ENCODE data around the gene HYPK. TPM values are rescaled to one million over a fixed set of nuclear protein-coding genes. Genes with fewer than 3 reads are reported as not detected.
"Not testable (repeated sequence)": the region's sequence is repeated elsewhere in the genome, so short reads cannot be mapped to it uniquely, and the experiment has no call there.

The HYPK gene
- total RNA-seq, 1 donor from 2014 or later: 18.6 TPM

DNA sequence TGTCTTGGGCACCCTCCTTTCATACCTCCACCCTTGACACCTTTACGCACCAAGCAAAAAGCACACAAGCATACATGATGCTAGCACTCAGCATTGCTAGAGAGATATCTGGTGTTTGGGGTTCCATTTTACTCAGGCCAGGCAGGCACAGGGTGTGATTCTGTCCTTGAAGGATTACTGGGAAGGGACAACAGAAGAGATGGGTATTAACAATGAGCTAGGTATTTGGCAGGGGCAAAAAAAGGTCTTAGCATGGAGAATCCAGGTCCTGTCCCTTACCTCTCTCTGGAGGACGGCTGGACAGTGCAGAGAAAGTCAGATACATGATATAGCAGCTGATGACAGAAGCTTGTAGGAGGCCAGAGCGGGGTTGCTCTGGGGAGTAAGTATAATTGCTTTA is 3.8 kb upstream of the HYPK start:
- Mint-ChIP-seq H3K27me3 (ENCODE audit: low read depth) (no peaks in the 10 kb centered on the region), H3K4me3 (no peak overlapping the region), H3K27ac (peak overlapping the region; percentile 32), H3K36me3 (peaks cover 30% of the 10 kb centered on the region), H3K9me3 (no peaks in the 10 kb centered on the region), H3K4me1 (peaks cover 42% of the 10 kb centered on the region)
- no peak for DNase-seq (ENCODE audit: low spot score in 2 of 2, unreplicated experiment in 2 of 2)
- TF ChIP-seq, protein P1, sequence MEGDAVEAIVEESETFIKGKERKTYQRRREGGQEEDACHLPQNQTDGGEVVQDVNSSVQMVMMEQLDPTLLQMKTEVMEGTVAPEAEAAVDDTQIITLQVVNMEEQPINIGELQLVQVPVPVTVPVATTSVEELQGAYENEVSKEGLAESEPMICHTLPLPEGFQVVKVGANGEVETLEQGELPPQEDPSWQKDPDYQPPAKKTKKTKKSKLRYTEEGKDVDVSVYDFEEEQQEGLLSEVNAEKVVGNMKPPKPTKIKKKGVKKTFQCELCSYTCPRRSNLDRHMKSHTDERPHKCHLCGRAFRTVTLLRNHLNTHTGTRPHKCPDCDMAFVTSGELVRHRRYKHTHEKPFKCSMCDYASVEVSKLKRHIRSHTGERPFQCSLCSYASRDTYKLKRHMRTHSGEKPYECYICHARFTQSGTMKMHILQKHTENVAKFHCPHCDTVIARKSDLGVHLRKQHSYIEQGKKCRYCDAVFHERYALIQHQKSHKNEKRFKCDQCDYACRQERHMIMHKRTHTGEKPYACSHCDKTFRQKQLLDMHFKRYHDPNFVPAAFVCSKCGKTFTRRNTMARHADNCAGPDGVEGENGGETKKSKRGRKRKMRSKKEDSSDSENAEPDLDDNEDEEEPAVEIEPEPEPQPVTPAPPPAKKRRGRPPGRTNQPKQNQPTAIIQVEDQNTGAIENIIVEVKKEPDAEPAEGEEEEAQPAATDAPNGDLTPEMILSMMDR (IDR thresholded peaks at IDR 0.05; ENCODE audit: unreplicated experiment): no peak

DNA sequence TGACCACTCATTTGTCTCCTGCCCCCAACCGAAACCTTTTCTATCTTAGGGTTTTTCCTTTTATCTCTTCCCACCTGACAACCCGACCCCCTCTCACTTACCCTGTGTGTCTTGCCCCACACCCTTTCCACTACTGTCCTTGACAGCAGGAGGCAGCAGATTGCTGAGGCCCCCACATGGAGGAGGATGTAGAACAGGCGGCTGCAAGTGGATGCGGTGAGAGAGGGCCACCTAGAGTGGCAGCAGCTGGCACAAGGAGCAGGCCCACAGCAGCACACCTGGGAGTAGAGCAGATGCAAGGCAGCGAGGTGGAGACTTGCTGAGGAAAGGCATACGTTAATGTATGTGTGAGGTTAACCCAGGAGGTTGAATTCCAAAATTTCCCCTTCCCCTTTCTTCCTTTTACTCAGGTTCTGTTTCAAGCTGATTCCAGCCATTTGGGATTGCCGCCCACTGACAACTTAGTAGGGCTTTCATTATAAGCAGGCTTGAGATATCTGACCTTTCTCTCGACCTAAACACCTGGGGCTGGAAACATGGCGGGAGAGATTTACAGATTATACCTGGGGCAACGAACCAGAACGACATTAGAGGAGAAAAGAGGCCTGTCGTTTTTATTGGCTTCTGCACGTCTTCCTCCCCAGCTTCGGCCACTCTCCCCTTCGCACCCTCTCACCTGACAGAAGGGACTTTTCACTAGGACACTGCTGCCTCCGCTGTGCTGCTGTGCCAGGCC is 1.0 kb upstream of the HYPK start:
- Mint-ChIP-seq H3K36me3 (peaks cover 29% of the 10 kb centered on the region), H3K4me3 (peak overlapping the region; percentile 30), H3K9me3 (no peaks in the 10 kb centered on the region), H3K27ac (peak overlapping the region; percentile 99), H3K4me1 (peaks cover 29% of the 10 kb centered on the region), H3K27me3 (ENCODE audit: low read depth) (no peaks in the 10 kb centered on the region)
- DNase-seq (ENCODE audit: low spot score in 2 of 2, unreplicated experiment in 2 of 2): no peak
- TF ChIP-seq, protein P1 (IDR thresholded peaks at IDR 0.05; ENCODE audit: unreplicated experiment): no peak

DNA sequence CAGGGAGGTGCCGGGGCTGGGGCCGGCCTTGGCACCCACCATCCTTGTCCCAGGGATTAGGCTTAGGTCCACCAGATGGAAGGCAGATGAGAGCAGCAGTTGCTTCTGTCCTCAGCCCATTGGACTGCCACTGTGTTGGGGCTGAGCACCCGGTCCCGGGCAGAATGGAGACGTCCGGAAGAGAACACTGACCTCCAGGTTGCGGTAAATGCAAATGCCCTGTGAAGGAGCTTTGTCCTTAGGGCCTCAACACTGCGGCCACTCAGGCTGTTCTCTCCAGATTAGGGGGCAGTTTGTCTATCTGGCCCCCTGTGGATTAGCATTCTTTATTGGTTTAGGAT is 484 bp upstream of the HYPK start, which contains the start of gene SERINC4:
TSS of gene SERINC4 (minus strand) at position 276 of the 341 bp plus-strand sequence. CDS start at position 42, 234 bp downstream.
- peaks cover 24% of the 10 kb centered on the region for H3K4me1 Mint-ChIP-seq
- H3K36me3 Mint-ChIP-seq: peaks cover 27% of the 10 kb centered on the region
- H3K9me3 Mint-ChIP-seq: no peaks in the 10 kb centered on the region
- TF ChIP-seq, protein P1 (IDR thresholded peaks at IDR 0.05; ENCODE audit: unreplicated experiment): no peak
- peak within 1 kb of the TSS; percentile 99 for H3K4me3 Mint-ChIP-seq
- H3K27ac Mint-ChIP-seq: peak within 1 kb of the TSS; percentile 99
- no peak for DNase-seq (ENCODE audit: low spot score in 2 of 2, unreplicated experiment in 2 of 2)
- no peaks in the 10 kb centered on the region for H3K27me3 Mint-ChIP-seq (ENCODE audit: low read depth)

DNA sequence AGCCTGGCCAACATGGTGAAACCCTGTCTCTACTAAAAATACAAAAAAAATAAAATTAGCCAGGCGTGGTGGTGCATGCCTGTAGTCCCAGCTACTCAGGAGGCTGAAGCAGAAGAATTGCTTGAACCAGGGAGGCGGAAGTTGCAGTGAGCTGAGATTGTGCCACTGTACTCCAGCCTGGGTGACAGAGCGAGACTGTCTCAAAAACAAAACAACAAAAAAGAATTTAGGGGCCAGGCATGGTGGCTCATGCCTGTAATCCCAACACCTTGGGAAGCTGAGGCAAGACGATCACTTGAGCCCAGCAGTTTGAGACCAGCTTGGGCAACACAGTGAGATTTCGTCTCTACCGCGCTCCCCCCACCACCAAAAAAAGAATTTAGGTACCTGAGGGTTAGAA is 2.3 kb downstream of the HYPK start:
- not testable (repeated sequence) for H3K9me3 Mint-ChIP-seq; H3K4me3 Mint-ChIP-seq; H3K27me3 Mint-ChIP-seq (ENCODE audit: low read depth); DNase-seq (ENCODE audit: low spot score in 2 of 2, unreplicated experiment in 2 of 2); H3K27ac Mint-ChIP-seq
- peaks cover 33% of the 10 kb centered on the region for H3K36me3 Mint-ChIP-seq
- peaks cover 24% of the 10 kb centered on the region for H3K4me1 Mint-ChIP-seq

DNA sequence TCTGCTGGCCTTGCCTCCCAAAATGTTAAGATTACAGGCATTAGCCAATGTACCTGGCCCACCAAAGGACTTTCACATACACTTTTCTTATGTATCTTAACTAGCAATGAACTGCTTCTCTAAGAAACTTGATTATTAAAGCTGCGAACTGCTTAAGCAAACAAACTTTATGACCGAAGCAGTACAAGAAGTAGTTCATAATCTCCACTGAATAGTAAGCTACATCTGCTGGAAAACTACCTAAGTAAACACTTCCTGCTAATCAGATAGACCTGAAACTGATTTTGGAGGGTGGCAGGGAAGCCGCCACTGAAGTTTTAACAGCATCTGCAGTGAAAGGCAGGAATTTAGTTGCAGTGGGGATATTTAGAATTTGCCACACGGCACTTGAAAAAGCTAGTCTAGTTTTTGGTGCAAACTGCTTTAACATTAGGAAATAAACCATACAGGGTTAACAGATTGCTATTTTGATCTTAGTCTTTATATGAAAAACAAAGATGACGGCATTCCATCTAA is 8.1 kb downstream of the HYPK start:
- H3K9me3 Mint-ChIP-seq: no peaks in the 10 kb centered on the region
- peaks cover 51% of the 10 kb centered on the region for H3K36me3 Mint-ChIP-seq
- TF ChIP-seq, protein P1 (IDR thresholded peaks at IDR 0.05; ENCODE audit: unreplicated experiment): no peak
- no peaks in the 10 kb centered on the region for H3K4me1 Mint-ChIP-seq
- no peaks in the 10 kb centered on the region for H3K27me3 Mint-ChIP-seq (ENCODE audit: low read depth)
- DNase-seq (ENCODE audit: low spot score in 2 of 2, unreplicated experiment in 2 of 2): no peak
- no peak overlapping the region for H3K4me3 Mint-ChIP-seq
- H3K27ac Mint-ChIP-seq: no peak overlapping the region

DNA sequence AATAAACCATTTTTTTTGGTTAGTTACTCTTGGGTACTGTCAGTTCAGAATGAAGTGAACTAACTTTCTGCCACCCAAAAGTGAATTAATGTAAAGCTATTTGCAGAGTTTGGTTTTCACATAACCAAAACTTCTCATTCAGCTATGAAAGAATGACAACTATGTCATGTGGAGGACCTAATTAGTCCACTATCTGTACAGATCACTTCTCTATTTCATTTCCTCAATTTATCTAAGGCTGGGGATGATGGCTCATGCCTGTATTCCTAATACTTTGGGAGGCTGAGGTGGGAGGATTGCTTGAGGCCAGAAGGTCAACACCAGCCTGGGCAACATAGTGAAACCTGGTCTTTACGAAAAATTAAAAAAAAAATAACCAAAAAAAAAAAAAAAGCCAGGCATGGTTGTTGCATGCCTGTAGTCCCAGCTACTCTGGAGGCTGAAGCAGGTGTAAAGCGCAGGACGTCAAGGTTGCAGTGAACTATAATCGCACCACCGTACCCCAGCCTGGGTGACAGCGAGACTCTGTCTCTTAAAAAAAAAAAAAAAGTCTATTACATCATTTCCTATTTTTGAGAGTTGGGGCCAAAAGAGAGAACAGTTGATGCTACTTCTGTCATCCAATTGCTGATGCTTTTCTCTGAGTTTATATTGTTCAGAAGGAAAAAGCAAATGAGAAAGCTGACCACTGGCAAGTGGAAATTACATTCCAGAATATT is 8.7 kb downstream of the HYPK start:
- Mint-ChIP-seq H3K9me3 (no peaks in the 10 kb centered on the region), H3K4me3 (no peak overlapping the region), H3K27ac (no peak overlapping the region), H3K4me1 (no peaks in the 10 kb centered on the region), H3K36me3 (peaks cover 52% of the 10 kb centered on the region), H3K27me3 (ENCODE audit: low read depth) (no peaks in the 10 kb centered on the region)
- DNase-seq (ENCODE audit: low spot score in 2 of 2, unreplicated experiment in 2 of 2): no peak
- TF ChIP-seq, protein P1 (IDR thresholded peaks at IDR 0.05; ENCODE audit: unreplicated experiment): no peak

DNA sequence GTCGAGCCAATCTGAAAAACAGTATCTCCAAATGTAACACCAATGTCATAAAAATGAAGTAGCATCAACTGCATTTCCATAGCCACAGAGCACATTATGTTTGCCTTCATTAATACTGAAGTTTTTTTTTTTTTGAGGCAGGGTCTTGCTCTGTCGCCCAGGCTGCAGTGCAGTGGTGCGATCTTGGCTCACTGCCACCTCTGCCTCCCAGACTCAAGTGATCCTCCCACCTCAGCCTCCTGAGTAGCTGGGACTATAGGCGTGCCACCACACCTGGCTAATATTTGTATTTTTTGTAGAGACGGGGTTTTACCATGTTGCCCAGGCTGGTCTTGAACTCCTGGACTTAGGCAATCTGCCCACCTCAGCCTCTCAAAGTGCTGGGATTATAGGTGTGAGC is 14.7 kb downstream of the HYPK start:
- not testable (repeated sequence) for H3K9me3 Mint-ChIP-seq; H3K27ac Mint-ChIP-seq; H3K4me1 Mint-ChIP-seq; DNase-seq (ENCODE audit: low spot score in 2 of 2, unreplicated experiment in 2 of 2); H3K4me3 Mint-ChIP-seq; H3K27me3 Mint-ChIP-seq (ENCODE audit: low read depth)
- peaks cover 27% of the 10 kb centered on the region for H3K36me3 Mint-ChIP-seq
